NK-92 (cell line): Measurements from ENCODE around the gene MACROD1.

Experiments used
- DNase-seq: peaks from one replicate; lab custom pipeline; 2025; ENCODE audit not compliant: unreplicated experiment; lab: John Stamatoyannopoulos, UW

Gene MACROD1

GRCh38 chr11:64019106-64020037 is 146.5 kb downstream of the MACROD1 start:
- no peak for DNase-seq

DNA sequence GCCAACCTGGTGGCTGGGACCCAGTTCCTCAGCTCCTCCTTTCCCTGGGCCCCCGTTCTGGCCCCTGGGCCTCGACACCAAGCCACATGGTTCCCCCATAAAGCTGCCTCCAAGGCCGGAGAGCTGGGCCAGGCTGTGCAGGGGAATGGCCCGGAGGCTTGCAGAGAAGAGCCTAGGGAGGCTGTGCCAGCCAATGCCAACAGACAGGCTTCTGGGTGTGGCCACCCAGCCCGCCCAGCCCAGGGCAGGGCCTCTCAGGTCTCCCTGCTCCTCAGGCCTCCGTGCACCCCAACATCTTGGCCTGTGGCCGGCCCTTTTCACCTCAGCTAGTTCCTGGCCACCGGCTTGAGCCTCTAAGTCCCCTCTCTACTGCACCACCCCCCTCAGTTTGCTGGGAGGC is 147.6 kb downstream of the MACROD1 start:
- DNase-seq = no peak

DNA sequence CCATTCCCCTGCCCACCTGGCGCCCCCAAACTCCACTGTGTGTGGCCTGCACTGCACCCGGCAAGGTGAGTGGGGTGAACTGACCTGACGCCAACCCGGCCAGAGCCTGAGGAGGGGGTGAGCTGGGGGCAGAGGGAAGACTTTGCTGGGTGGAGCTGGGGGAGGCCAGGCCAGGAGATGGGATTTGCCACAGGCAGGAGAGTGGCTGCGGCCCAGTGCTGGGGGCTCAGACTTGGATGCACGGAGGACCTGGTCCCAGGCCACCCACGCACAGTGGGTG is 148.0 kb downstream of the MACROD1 start:
- DNase-seq = no peak

DNA sequence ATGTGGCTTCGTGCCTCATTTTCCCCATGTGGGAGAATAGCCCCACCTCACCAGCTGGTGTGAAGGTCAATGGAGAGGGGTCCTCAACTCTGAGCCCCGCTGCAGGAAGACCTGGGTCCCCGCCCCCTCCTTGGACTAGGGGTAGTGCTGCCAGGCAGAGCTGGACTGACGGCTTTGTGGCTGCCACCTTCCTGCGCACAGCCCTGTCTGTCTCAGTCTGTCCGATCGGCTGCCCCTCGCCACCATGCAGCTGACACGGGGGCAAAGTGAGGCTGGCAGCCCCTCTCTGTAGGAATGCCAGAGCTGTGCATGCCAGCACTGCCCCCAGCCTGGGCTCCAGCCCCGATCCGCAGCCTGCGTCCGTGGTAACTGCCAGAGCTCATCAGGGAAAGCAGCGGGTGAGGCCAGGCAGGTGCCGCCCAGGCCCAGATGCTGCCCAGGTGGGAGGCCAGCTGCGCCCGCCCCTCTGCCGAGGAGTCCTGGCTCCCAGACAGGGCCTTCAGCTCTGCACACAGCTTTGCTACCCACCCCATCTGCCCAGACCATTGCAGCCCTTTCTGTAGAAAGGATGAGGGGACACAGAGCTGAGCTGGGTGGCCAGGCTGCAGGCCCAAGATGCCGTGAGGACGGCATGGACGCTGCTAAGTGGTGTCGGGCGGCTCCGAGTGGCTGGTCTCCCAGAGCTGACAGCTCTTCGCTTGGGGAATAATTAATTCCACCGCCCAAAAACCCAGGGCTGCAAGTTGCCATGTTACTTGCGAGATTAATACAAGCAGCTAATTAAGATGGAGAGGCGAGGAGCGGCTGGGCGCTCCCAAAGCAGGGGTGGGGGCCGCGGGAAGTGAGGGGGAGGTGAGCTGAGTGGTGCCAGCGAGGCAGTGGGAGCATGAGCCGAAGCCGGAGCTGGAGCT is 149.7 kb downstream of the MACROD1 start:
- no peak for DNase-seq

GRCh38 chr11:64015510-64015909 is 150.4 kb downstream of the MACROD1 start:
- no peak for DNase-seq

DNA sequence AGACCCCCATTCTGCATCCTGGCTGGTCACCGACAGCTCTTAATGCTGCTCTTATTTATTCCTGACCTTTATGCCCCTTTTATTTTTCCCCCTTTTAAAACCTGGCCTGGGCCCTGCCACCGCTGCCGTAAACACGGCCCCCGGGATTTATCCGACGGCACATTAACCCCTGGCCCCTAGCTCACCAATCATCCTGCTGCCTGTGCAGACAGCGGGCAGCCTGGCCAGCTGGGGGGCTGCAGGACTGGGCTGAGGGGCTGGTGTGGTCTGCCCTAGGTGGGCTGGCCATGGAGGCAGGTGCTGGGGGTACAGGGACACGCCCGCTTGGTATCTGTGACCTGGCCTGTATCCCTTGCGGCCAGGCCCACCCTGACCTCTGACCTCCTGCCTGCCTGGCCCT is 151.6 kb downstream of the MACROD1 start:
- DNase-seq = no peak

DNA sequence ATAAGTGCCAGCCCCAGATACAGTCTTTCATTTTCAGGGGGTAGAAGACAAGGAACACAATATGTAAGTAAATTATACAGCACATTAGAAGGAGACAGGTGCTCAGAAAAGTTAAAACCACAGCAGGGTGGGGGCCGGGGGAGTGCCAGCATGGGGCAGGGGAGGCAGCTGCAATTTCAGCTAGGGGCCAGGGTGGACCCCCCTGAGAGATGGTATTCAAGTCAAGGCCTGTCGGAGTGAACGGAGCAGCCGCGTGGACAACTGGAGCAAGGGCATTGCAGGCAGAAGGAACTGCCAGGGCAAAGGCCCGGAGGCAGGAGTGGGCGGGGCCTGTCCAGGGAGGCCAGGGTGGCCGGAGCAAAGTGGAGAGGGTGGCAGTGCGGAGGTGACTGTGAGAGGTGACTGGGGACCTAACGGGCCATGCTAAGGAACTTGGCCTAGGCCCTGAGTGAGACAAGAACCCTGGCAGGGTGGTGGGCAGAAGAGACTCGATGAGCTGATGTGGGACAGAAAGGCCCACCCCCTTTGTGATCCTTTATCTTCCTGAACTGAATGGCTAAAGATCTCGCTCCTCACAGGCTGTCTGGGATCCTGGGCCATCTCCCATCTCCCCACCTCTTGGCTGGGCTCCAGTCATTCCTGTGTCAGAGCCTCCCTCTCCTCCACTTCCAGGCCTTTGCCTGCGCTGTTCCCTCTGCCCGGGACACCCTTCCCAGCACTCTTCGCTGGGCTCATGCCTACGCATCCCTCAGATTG is 152.6 kb downstream of the MACROD1 start:
- no peak for DNase-seq

DNA sequence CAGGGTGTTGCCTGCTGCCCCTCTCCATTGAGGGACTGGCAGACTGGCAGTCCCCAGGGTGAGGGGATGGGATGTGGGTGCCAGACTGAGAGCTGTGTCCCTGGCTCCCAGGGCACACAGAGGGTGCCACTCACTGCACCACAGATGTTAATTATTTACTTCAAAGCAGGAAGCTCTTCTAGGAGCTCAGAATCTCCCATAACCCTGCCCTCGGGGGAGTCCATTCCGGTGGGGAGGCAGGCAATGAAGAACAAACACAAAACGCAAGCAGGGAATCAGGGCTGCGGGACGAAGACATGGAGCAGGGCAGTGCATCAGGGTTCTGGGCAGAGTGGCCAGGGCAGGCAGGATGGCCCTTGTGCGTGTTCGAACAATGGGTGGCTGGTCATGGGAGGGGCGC is 154.5 kb downstream of the MACROD1 start:
- no peak for DNase-seq

- DNase-seq = no peak
Measured at GRCh38 chr11:64010783-64011182, 155.1 kb downstream of the MACROD1 start.

GRCh38 chr11:64009710-64010109 is 156.2 kb downstream of the MACROD1 start:
- DNase-seq = no peak

DNA sequence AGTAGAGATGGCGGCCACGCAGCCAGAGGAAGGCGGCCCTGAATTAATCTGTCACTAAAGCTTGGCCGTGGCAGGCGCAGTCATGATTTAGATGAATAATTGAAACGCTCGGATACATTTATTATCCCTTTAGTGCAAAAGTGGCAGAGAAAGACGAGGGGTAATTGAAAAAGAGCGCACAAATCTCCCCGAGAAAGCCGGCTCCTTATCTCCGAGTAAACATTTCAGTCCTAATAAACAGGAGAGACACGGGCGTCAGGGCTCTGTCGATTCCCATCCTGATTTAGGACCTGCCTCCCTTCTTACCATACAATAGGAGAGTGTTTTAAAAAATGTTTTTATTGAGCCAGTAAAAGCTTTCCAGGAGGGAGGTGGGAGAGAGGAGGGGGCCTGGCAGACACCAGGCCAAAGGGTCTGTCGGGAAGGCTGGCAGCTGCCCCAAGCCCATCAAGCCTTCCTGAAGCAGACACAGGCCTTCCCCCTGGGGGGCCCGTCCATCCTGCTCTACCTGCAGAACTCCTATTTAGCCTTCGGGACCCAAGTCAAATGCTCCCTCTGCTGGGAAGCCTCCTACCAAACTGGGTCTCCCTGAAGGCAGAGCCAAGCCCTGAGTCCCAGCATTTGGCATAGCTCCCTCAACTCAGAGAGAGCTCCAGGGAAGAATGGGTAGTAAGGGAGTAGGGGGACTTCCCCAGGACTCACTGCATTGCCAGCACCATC is 156.8 kb downstream of the MACROD1 start:
- DNase-seq = no peak

- no peak for DNase-seq
Measured at GRCh38 chr11:64008283-64008913, 157.5 kb downstream of the MACROD1 start.

DNA sequence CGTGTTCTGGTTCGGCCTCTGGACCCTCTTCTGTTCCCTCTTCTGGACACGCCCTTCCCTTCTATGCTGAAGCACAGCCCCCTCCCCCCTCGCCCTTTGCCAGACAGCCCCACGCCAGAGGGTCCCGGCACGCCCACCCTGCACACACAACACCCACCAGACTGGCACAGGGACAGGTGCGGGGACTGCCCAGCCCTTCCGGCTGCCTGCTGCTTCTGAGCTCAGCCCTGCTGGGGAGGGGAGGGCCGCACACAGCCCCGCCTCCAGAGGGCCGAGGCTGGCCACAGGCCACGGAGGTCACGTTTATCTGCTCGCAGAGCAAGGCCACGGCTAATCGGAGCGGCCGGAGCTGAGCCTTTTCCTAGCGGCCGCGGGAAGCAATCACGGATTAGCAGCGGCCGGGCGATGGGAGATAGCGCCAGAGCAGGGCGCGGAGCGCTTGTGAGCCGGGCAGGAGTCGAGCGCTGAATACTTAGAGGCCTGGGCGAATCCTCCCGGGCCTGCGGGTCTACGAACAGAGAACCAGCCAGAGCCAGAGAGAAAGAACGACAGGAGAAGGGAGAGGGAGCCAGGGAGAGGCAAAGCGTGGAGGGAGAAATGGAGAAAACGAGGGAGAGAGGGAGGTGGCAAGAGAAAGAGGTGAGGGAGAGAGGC is 158.2 kb downstream of the MACROD1 start:
- no peak for DNase-seq

- no peak for DNase-seq
Measured at GRCh38 chr11:64007160-64007628, 158.7 kb downstream of the MACROD1 start.

GRCh38 chr11:64006398-64006797 is 159.5 kb downstream of the MACROD1 start:
- DNase-seq = no peak

DNA sequence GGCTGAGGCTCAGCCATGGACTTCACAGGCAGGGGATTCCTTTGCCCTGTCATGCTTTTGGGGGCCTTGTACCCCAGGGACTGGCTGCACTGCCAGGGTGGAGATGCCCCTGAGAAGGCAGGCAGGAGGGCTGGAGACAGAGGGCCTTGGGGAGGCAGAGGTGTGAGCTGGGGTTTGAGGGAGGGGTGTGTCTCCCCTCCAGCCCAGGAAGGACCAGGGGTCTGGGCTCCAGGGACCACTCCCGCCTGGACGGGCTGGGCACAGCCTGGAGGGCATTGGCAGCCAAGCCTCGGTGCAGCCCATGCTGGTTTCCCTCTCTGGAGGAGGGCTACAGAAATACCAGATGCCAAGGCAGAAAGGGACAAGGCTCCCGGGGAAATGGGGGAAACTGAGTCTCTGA is 160.2 kb downstream of the MACROD1 start:
- DNase-seq = no peak

- DNase-seq = no peak
Measured at GRCh38 chr11:64004590-64004984, 161.3 kb downstream of the MACROD1 start.

DNA sequence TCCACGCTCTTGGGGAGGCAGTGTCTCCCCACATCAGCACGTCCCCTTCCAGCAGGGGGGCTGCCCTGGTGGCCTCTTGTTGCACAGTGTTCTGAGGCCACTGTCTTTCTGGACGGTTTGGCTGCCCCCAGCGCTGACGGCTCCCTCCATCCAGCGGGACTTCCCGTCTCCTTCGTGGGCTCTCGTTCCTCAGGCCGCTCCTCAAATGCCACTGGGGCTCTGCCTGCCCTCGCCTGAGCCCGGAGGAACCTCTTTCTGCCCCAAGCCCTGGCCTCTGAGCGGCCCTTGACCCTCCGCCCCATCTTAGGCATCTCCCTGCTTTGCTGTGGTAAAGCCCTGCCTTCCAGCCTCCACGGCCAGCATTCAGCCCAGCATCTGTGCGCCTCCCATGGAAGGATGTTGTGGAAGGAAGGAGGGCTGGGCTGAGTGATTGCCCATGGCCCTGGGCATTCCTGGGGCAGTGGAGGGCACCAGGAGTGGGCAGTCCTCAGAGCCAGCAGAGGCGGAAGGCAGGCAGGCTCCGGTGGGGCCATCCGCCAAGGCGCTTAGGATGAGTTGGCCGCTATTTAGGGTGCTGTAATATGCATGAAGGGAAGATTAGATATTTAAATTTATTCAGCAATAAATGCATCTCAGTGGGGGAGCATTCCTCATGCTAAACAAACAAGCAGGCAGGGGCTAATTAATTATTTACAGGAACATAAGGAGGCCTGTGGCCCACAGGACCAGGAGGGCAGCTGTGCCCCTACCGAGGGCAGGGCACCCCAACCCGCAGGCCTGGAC is 161.9 kb downstream of the MACROD1 start:
- no peak for DNase-seq
